HepG2 (cell line): Measurements from ENCODE around the gene CAVIN2.

Experiments used
- CAMTA2 ChIP-seq: sonication (generic); formaldehyde crosslinking; IDR thresholded peaks from 2 replicates; pipeline ENCODE4 v1.4.0; 2020; ENCODE audit warnings: mild to moderate bottlenecking, missing genetic modification reagents, borderline replicate concordance
- CTCF ChIP-seq: sonication (generic); formaldehyde crosslinking; IDR thresholded peaks from 2 replicates; pipeline ENCODE4 v1.5.0; 2020; ENCODE audit warnings: mild to moderate bottlenecking, missing genetic modification reagents, moderate library complexity
- ESRRA ChIP-seq: sonication (generic); formaldehyde crosslinking; IDR thresholded peaks from 2 replicates; pipeline ENCODE4 v1.5.1; 2020; ENCODE audit warnings: mild to moderate bottlenecking, low read depth, missing genetic modification reagents
- FLYWCH1 ChIP-seq: sonication (generic); formaldehyde crosslinking; IDR thresholded peaks from 2 replicates; pipeline ENCODE4 v1.8.1; 2023; ENCODE audit warnings: mild to moderate bottlenecking, missing genetic modification reagents
- KLF15 ChIP-seq: sonication (generic); formaldehyde crosslinking; IDR thresholded peaks from 2 replicates; pipeline ENCODE4 v1.8.1; 2023; ENCODE audit warnings: borderline replicate concordance, mild to moderate bottlenecking, inconsistent platforms, missing genetic modification reagents, mixed read lengths
- PPARG ChIP-seq: conservative IDR thresholded peaks from 2 replicates; pipeline ENCODE4 v1.6.1; 2016; ENCODE audit warnings: missing biosample characterization, missing genetic modification reagents
- SIX1 ChIP-seq: sonication (generic); formaldehyde crosslinking; IDR thresholded peaks from 2 replicates; pipeline ENCODE4 v1.4.0; 2020; ENCODE audit warnings: missing genetic modification reagents, borderline replicate concordance
- YY1 ChIP-seq: IDR thresholded peaks from 2 replicates; pipeline ENCODE4 v1.6.1; 2011; ENCODE audit warnings: low read length, low read depth, moderate library complexity, mild to moderate bottlenecking; ENCODE audit not compliant: insufficient read depth, insufficient replicate concordance
- ZBTB49 ChIP-seq: sonication (generic); formaldehyde crosslinking; IDR thresholded peaks from 2 replicates; pipeline ENCODE4 v1.4.0; 2020; ENCODE audit warnings: missing genetic modification reagents, borderline replicate concordance
- ZIK1 ChIP-seq: sonication (generic); formaldehyde crosslinking; IDR thresholded peaks from 2 replicates; pipeline ENCODE4 v1.5.0; 2020; ENCODE audit warnings: mild to moderate bottlenecking, low read depth, missing genetic modification reagents, borderline replicate concordance
- ZKSCAN8 ChIP-seq: IDR thresholded peaks from 2 replicates; pipeline ENCODE4 v1.6.1; 2016; ENCODE audit warnings: borderline replicate concordance, missing genetic modification reagents, missing compliant biosample characterization
- ZNF562 ChIP-seq: sonication (generic); formaldehyde crosslinking; IDR thresholded peaks from 2 replicates; pipeline ENCODE4 v1.8.0; 2022; ENCODE audit warnings: missing genetic modification reagents, borderline replicate concordance

- TF ChIP-seq ZKSCAN8 (CRISPR knock-in tag) (no peak), FLYWCH1 (CRISPR knock-in tag) (no peak), ZNF562 (no peak), ESRRA (CRISPR knock-in tag) (no peak), SIX1 (no peak), CAMTA2 (CRISPR knock-in tag) (no peak), CTCF (CRISPR knock-in tag) (no peak), KLF15 (CRISPR knock-in tag) (no peak), ZIK1 (CRISPR knock-in tag) (no peak), PPARG (no peak), ZBTB49 (no peak), YY1 (no peak)
Observed at GRCh38 chr2:191877875-191878274, 31.0 kb upstream of the CAVIN2 start.
